ENCODE measurements around the gene PIGL.

Gene PIGL

GRCh38 chr17:16327018-16327417 is 110.0 kb downstream of the PIGL start:
- Histone ChIP-seq H3K27me3 (ENCODE audit: insufficient read depth, low read length, poor library complexity) (no peaks in the 10 kb centered on the region), H3K9me3 (ENCODE audit: insufficient read depth, low read length, severe bottlenecking) (no peaks in the 10 kb centered on the region), H2AFZ (ENCODE audit: low read depth, low read length) (no peak overlapping the region), H4K20me1 (ENCODE audit: insufficient read depth, low read length) (no peaks in the 10 kb centered on the region), H3K4me1 (ENCODE audit: insufficient read depth, low read length) (no peaks in the 10 kb centered on the region), H3K9ac (ENCODE audit: low read depth, low read length) (no peak overlapping the region), H3K4me2 (ENCODE audit: insufficient read depth, low read length) (no peak overlapping the region), H3K27ac (ENCODE audit: low read length) (no peak overlapping the region), H3K79me2 (ENCODE audit: insufficient read depth, low read length) (no peaks in the 10 kb centered on the region), H3K36me3 (ENCODE audit: insufficient read depth, low read length) (peaks cover 21% of the 10 kb centered on the region), H3K4me3 (ENCODE audit: low read depth in 1 of 2, low read length in 2 of 2) (no peak overlapping the region)
- no peak for DNase-seq
- TF ChIP-seq CTCF (IDR thresholded peaks at IDR 0.05; ENCODE audit: borderline replicate concordance, extremely low read depth, low read length, poor library complexity, severe bottlenecking) (no peak), EZH2 (IDR thresholded peaks at IDR 0.05; ENCODE audit: borderline replicate concordance, low read depth, low read length, severe bottlenecking) (no peak)
- ATAC-seq (ENCODE audit: insufficient read depth, low read depth) = no peak

- TF ChIP-seq CTCF (IDR thresholded peaks at IDR 0.05; ENCODE audit: borderline replicate concordance, extremely low read depth, low read length, poor library complexity, severe bottlenecking) (no peak), EZH2 (IDR thresholded peaks at IDR 0.05; ENCODE audit: borderline replicate concordance, low read depth, low read length, severe bottlenecking) (no peak)
- Histone ChIP-seq H4K20me1 (ENCODE audit: insufficient read depth, low read length) (no peaks in the 10 kb centered on the region), H3K9ac (ENCODE audit: low read depth, low read length) (no peak overlapping the region), H3K4me1 (ENCODE audit: insufficient read depth, low read length) (no peaks in the 10 kb centered on the region), H3K27ac (ENCODE audit: low read length) (no peak overlapping the region), H3K4me2 (ENCODE audit: insufficient read depth, low read length) (no peak overlapping the region), H2AFZ (ENCODE audit: low read depth, low read length) (no peak overlapping the region), H3K79me2 (ENCODE audit: insufficient read depth, low read length) (no peaks in the 10 kb centered on the region), H3K4me3 (ENCODE audit: low read depth in 1 of 2, low read length in 2 of 2) (no peak overlapping the region), H3K9me3 (ENCODE audit: insufficient read depth, low read length, severe bottlenecking) (no peaks in the 10 kb centered on the region), H3K36me3 (ENCODE audit: insufficient read depth, low read length) (peaks cover 18% of the 10 kb centered on the region), H3K27me3 (ENCODE audit: insufficient read depth, low read length, poor library complexity) (no peaks in the 10 kb centered on the region)
- ATAC-seq (ENCODE audit: insufficient read depth, low read depth) (no peak), DNase-seq (no peak)
Measured at GRCh38 chr17:16328997-16329396, 112.0 kb downstream of the PIGL start.

GRCh38 chr17:16329519-16330271 is 112.7 kb downstream of the PIGL start:
- no peaks in the 10 kb centered on the region for H4K20me1 ChIP-seq (ENCODE audit: insufficient read depth, low read length)
- H3K9me3 ChIP-seq (ENCODE audit: insufficient read depth, low read length, severe bottlenecking) = no peaks in the 10 kb centered on the region
- H3K4me2 ChIP-seq (ENCODE audit: insufficient read depth, low read length) = no peak overlapping the region
- H3K9ac ChIP-seq (ENCODE audit: low read depth, low read length) = no peak overlapping the region
- TF ChIP-seq EZH2 (IDR thresholded peaks at IDR 0.05; ENCODE audit: borderline replicate concordance, low read depth, low read length, severe bottlenecking) (no peak), CTCF (IDR thresholded peaks at IDR 0.05; ENCODE audit: borderline replicate concordance, extremely low read depth, low read length, poor library complexity, severe bottlenecking) (no peak)
- DNase-seq (no peak), ATAC-seq (ENCODE audit: insufficient read depth, low read depth) (no peak)
- H3K79me2 ChIP-seq (ENCODE audit: insufficient read depth, low read length) = no peaks in the 10 kb centered on the region
- H3K4me1 ChIP-seq (ENCODE audit: insufficient read depth, low read length) = no peaks in the 10 kb centered on the region
- peaks cover 18% of the 10 kb centered on the region for H3K36me3 ChIP-seq (ENCODE audit: insufficient read depth, low read length)
- no peaks in the 10 kb centered on the region for H3K27me3 ChIP-seq (ENCODE audit: insufficient read depth, low read length, poor library complexity)
- H3K27ac ChIP-seq (ENCODE audit: low read length) = no peak overlapping the region
- no peak overlapping the region for H2AFZ ChIP-seq (ENCODE audit: low read depth, low read length)
- no peak overlapping the region for H3K4me3 ChIP-seq (ENCODE audit: low read depth in 1 of 2, low read length in 2 of 2)
